Vagina (tissue), 2 donors: ENCODE measurements around the gene CEACAM1.

Experiments
- CTCF ChIP-seq, 3 experiments: fragments of 450-650 bp in 2 of 3; fragments of 200-600 bp in 1 of 3; sonication (generic) in 1 of 3; IDR thresholded peaks; one replicate each; pipeline ENCODE4 v1.5.1; 2017 to 2019; ENCODE audit warnings: antibody characterized with exemption in 3 of 3, mild to moderate bottlenecking in 2 of 3, moderate library complexity in 2 of 3
- POLR2A ChIP-seq, 2 donors: fragments of 450-650 bp; IDR thresholded peaks; one replicate each; pipeline ENCODE4 v1.6.1; 2017; ENCODE audit warnings: antibody characterized with exemption in 2 of 2, mild to moderate bottlenecking in 2 of 2, moderate library complexity in 2 of 2

DNA sequence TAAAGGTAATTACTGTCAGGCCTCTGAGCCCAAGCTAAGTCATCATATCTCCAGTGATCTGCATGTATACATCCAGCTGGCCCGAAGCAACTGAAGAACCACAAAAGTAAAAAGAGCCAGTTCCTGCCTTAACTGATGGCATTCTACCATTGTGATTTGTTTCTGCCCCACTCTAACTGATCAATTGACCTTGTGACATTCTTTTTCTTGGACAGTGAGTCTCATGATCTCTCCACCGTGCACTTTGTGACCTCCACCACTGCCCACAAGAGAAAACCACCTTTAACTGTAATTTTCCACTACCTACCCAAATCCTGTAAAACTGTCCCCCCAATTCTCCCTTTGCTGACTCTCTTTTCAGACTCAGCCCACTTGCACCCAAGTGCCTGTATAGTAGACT is 68.4 kb downstream of the CEACAM1 start:
- TF ChIP-seq POLR2A (IDR thresholded peaks at IDR 0.05) (no peak), CTCF (IDR thresholded peaks at IDR 0.05) (no peak)
